Endothelial cell of umbilical vein (primary cell): ENCODE data around the gene CHRNA7. TPM values are rescaled to one million over a fixed set of nuclear protein-coding genes. Genes with fewer than 3 reads are reported as not detected.

Experiments
- BruUV-seq: library from RNA; stranded (reverse); fragments of 400-500 nt; replicated peaks from 2 replicates; lab custom pipeline; 2021; lab: Mats Ljungman, UMichigan
- CTCF ChIA-PET: fragments of 300-600, 350-600 bp; sonication (Branson Sonifier 250); formaldehyde crosslinking; loops from one replicate; lab custom pipeline; 2021; ENCODE audit warnings: antibody characterized with exemption, inconsistent platforms; lab: Charles Lee
- POLR2A ChIA-PET: fragments of 300-600, 350-600 bp; sonication (Branson Sonifier 250); formaldehyde crosslinking; loops from one replicate; lab custom pipeline; 2021; ENCODE audit warnings: antibody characterized with exemption, inconsistent platforms; lab: Charles Lee
- DNase-seq: peaks from one replicate; pipeline ENCODE4 v3.0.0-alpha.2; 2011; ENCODE audit warnings: low read depth, low spot score
- FAIRE-seq: peaks from 2 replicates; lab custom pipeline; 2011; peaks lifted over from hg19 to GRCh38; lab: Jason Lieb, UNC
- H2AFZ ChIP-seq: 2 replicates; pipeline ENCODE4 v1.6.0; 2012; ENCODE audit warnings: low read depth, low read length, control low read depth, inconsistent platforms
- H3K27ac ChIP-seq: 2 replicates; pipeline ENCODE4 v1.5.1; 2011; ENCODE audit warnings: low read depth, mild to moderate bottlenecking, control low read depth, low read length, moderate library complexity; ENCODE audit not compliant: insufficient read depth
- H3K27me3 ChIP-seq, 2 experiments: 2 replicates each; pipeline versions ENCODE4 v1.6.0 to v1.6.1; 2011; ENCODE audit warnings: low read length in 2 of 2, mixed read lengths in 1 of 2; ENCODE audit not compliant: control insufficient read depth in 2 of 2, insufficient read depth in 2 of 2
- H3K36me3 ChIP-seq, 2 experiments: 2 replicates in 1 of 2; 3 replicates in 1 of 2; pipeline ENCODE4 v1.5.1; 2011; ENCODE audit warnings: low read length in 2 of 2, mild to moderate bottlenecking in 1 of 2, moderate library complexity in 1 of 2; ENCODE audit not compliant: control insufficient read depth in 2 of 2, insufficient read depth in 2 of 2; ENCODE audit errors: extremely low read depth in 1 of 2
- H3K4me1 ChIP-seq: 3 replicates; pipeline ENCODE4 v1.5.1; 2011; ENCODE audit warnings: mild to moderate bottlenecking, low read length; ENCODE audit not compliant: control insufficient read depth, insufficient read depth; ENCODE audit errors: extremely low read depth
- H3K4me2 ChIP-seq: 2 replicates; pipeline ENCODE4 v1.6.1; 2011; ENCODE audit warnings: low read length, control low read depth, mixed read lengths; ENCODE audit not compliant: insufficient read depth
- H3K4me3 ChIP-seq, 3 experiments: fragments of 200-600 bp in 1 of 3; sonication (generic), shearing (Covaris generic) in 1 of 3; replicated peaks in 1 of 3; 2 replicates each; pipeline ENCODE4 v1.5.1; 2011 to 2016; ENCODE audit warnings: control low read depth in 3 of 3, low read length in 3 of 3, mild to moderate bottlenecking in 2 of 3, inconsistent platforms in 1 of 3, low read depth in 1 of 3, moderate library complexity in 1 of 3; ENCODE audit not compliant: insufficient read depth in 1 of 3
- H3K79me2 ChIP-seq: 2 replicates; pipeline ENCODE4 v1.6.0; 2012; ENCODE audit warnings: low read length, inconsistent platforms; ENCODE audit not compliant: control insufficient read depth, insufficient read depth
- H3K9ac ChIP-seq: replicated peaks from 2 replicates; pipeline ENCODE3; 2011; ENCODE audit warnings: low read length, control low read depth; ENCODE audit not compliant: insufficient read depth; ENCODE audit errors: extremely low read depth
- H3K9me1 ChIP-seq: replicated peaks from 3 replicates; pipeline ENCODE4 v1.6.0; 2011; ENCODE audit warnings: mild to moderate bottlenecking, low read length; ENCODE audit not compliant: control insufficient read depth, insufficient read depth; ENCODE audit errors: extremely low read depth
- H3K9me3 ChIP-seq: replicated peaks from 2 replicates; pipeline ENCODE4 v1.5.1; 2012; ENCODE audit warnings: low read length, inconsistent platforms; ENCODE audit not compliant: control insufficient read depth, insufficient read depth
- H4K20me1 ChIP-seq: replicated peaks from 2 replicates; pipeline ENCODE3; 2011; ENCODE audit warnings: mild to moderate bottlenecking, low read length; ENCODE audit not compliant: control insufficient read depth, insufficient read depth; ENCODE audit errors: extremely low read depth
- EZH2 ChIP-seq: IDR thresholded peaks from 2 replicates; pipeline ENCODE4 v1.6.1; 2012; ENCODE audit warnings: borderline replicate concordance, low read depth, mild to moderate bottlenecking, moderate library complexity, low read length, inconsistent platforms; ENCODE audit not compliant: severe bottlenecking
- FOS ChIP-seq: IDR thresholded peaks from 2 replicates; pipeline ENCODE4 v1.6.1; 2011; ENCODE audit warnings: mild to moderate bottlenecking, low read length, moderate library complexity, borderline replicate concordance; ENCODE audit not compliant: insufficient read depth
- GATA2 ChIP-seq: IDR thresholded peaks from 2 replicates; pipeline ENCODE4 v1.7.0; 2011; ENCODE audit warnings: low read depth, mild to moderate bottlenecking, moderate library complexity, mixed read lengths, low read length; ENCODE audit not compliant: insufficient read length, insufficient read depth
- JUN ChIP-seq: IDR thresholded peaks from 2 replicates; pipeline ENCODE4 v1.6.1; 2011; ENCODE audit warnings: borderline replicate concordance, low read depth; ENCODE audit not compliant: insufficient read length, insufficient read depth
- MYC ChIP-seq: IDR thresholded peaks from one replicate; pipeline ENCODE4 v1.6.1; 2011; ENCODE audit warnings: mild to moderate bottlenecking, low read depth, low read length
- POLR2A ChIP-seq: IDR thresholded peaks from 2 replicates; pipeline ENCODE4 v1.6.1; 2012; ENCODE audit warnings: low read depth, mild to moderate bottlenecking, control low read depth, low read length
- POLR2AphosphoS5 ChIP-seq: IDR thresholded peaks from 2 replicates; pipeline ENCODE4 v1.6.1; 2012; ENCODE audit warnings: low read depth, mild to moderate bottlenecking, control low read depth, low read length, moderate library complexity; ENCODE audit not compliant: insufficient read depth
- dilution Hi-C: fragments of 300-500 bp; cut with MboI; formaldehyde crosslinking; loops from one replicate; pipeline ENCODE4 v1.15.0; 2019; ENCODE audit warnings: low sequenced_read_pairs; ENCODE audit not compliant: extremely low pct_ligation_motif_present
- intact Hi-C: fragments of 100-400 bp; cut with micrococcal nuclease; formaldehyde crosslinking; loops from one replicate; pipeline ENCODE4 v1.10.0; 2022
- polyA plus RNA-seq, 4 experiments: library from polyadenylated mRNA; depleted of rRNA in 3 of 4; stranded (reverse) in 3 of 4; unstranded in 1 of 4; fragments of >200 nt; gene quantifications; 2 replicates each; pipeline versions ENCODE4 v1.2.1 to v1.2.3, GENCODE V29; 2011 to 2012; ENCODE audit warnings: missing spikeins in 1 of 4
- total RNA-seq: library from RNA; stranded (reverse); gene quantifications from 2 replicates; pipeline ENCODE4 v1.2.3, GENCODE V29; 2021
- TF ChIP-seq, protein P1 (sequence below), 2 donors: IDR thresholded peaks; 1 replicate in 1 of 2; 2 replicates in 1 of 2; pipeline ENCODE4 v1.5.1; 2011; ENCODE audit warnings: low read length in 2 of 2, mild to moderate bottlenecking in 2 of 2, moderate library complexity in 2 of 2, control low read depth in 1 of 2, inconsistent platforms in 1 of 2, low read depth in 1 of 2; ENCODE audit not compliant: insufficient read depth in 1 of 2; ENCODE audit errors: extremely low read depth in 1 of 2
- TF ChIP-seq, protein P2 (sequence below): IDR thresholded peaks from 2 replicates; pipeline ENCODE4 v1.6.1; 2011; ENCODE audit not compliant: insufficient read depth, insufficient read length

Gene CHRNA7
- total and polyA plus RNA-seq, 2 donors (not counting 3 experiments of a cell fraction or from before 2014, with no cell fraction given): 0.70 to 2.6 TPM

DNA sequence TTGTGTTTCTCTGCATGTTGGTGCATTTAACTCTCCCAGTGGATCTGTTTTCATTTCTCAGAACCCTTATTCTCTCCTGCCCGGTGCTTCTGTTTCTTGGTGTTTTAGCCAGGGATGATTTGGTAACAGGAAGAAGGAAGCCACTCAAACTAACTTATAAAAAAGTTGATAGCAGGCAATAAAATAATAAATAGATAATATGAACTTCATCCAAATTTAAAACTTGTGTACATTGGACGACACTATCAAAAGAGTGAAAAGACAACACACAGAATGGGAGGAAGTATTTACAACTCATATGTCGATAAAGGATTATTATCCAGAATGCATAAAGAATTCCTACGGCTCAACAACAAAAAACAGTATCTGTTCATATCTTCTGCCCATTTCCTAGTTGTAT is 37.3 kb upstream of the CHRNA7 start:
- Histone ChIP-seq H2AFZ (no peak overlapping the region), H3K4me1 (no peaks in the 10 kb centered on the region), H3K4me2 (no peak overlapping the region), H3K9me1 (no peaks in the 10 kb centered on the region), H3K9ac (no peak overlapping the region), H3K27ac (no peak overlapping the region), H3K79me2 (no peaks in the 10 kb centered on the region), H3K9me3 (no peaks in the 10 kb centered on the region), H3K4me3 (no peak overlapping the region), H4K20me1 (no peaks in the 10 kb centered on the region), H3K27me3 (no peaks in the 10 kb centered on the region), H3K36me3 (no peaks in the 10 kb centered on the region)
- ChIA-PET POLR2A (no interaction called here), CTCF (interaction anchor here (0.8 kb wide), 1 partner anchor 16 kb away, joined by 4 read pairs; no protein-coding TSS in a partner anchor)
- dilution Hi-C loops (no loop called here), intact Hi-C loops (no loop called here)
- TF ChIP-seq EZH2 (no peak), FOS (no peak), JUN (no peak), MYC (no peak), POLR2AphosphoS5 (no peak), GATA2 (no peak), POLR2A (no peak)
- TF ChIP-seq, protein P1, sequence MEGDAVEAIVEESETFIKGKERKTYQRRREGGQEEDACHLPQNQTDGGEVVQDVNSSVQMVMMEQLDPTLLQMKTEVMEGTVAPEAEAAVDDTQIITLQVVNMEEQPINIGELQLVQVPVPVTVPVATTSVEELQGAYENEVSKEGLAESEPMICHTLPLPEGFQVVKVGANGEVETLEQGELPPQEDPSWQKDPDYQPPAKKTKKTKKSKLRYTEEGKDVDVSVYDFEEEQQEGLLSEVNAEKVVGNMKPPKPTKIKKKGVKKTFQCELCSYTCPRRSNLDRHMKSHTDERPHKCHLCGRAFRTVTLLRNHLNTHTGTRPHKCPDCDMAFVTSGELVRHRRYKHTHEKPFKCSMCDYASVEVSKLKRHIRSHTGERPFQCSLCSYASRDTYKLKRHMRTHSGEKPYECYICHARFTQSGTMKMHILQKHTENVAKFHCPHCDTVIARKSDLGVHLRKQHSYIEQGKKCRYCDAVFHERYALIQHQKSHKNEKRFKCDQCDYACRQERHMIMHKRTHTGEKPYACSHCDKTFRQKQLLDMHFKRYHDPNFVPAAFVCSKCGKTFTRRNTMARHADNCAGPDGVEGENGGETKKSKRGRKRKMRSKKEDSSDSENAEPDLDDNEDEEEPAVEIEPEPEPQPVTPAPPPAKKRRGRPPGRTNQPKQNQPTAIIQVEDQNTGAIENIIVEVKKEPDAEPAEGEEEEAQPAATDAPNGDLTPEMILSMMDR (IDR thresholded peaks at IDR 0.05; ENCODE audit: extremely low read depth in 1 of 2, insufficient read depth in 1 of 2, low read depth in 1 of 2, low read length in 2 of 2): no peak
- TF ChIP-seq, protein P2, sequence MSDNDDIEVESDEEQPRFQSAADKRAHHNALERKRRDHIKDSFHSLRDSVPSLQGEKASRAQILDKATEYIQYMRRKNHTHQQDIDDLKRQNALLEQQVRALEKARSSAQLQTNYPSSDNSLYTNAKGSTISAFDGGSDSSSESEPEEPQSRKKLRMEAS: no peak
- BruUV-seq: no TSS peak
- no peak for DNase-seq
- no peak for FAIRE-seq
